ENCODE data around the gene C1QTNF5. TPM values are rescaled to one million over a fixed set of nuclear protein-coding genes. Genes with fewer than 3 reads are reported as not detected.
A peak's percentile ranks its signal among the peaks of the same experiment; 100 is the strongest.

Gene C1QTNF5
- total and polyA plus RNA-seq, 5 donors from 2014 or later = not detected

GRCh38 chr11:119315131-119316015 lies 25.3 kb downstream of the C1QTNF5 start:
- H3K4me3 ChIP-seq (ENCODE audit: low read depth, low read length) = peak overlapping the region; percentile 44
- Mint-ChIP-seq H3K4me3 (peak overlapping the region; percentile 75 to 89 (median 82)), H3K4me1 (peaks cover 0 to 40% (median 8%) of the 10 kb centered on the region in 4 donors), H3K27me3 (peaks cover 23% of the 10 kb centered on the region), H3K9me3 (no peaks in the 10 kb centered on the region), H3K36me3 (no peaks in the 10 kb centered on the region), H3K27ac (peak overlapping the region; percentile 46 to 87 (median 47))
- no peak overlapping the region for H3K27ac ChIP-seq (ENCODE audit: insufficient read depth, low read length, poor library complexity, severe bottlenecking)
- ATAC-seq (ENCODE audit: low read depth in 2 of 2) (peak; percentile 66 to 76), DNase-seq (peak; percentile 45 to 81 (median 57))
- H3K27me3 ChIP-seq (ENCODE audit: control insufficient read depth, insufficient read depth, low read length) = no peaks in the 10 kb centered on the region
- no peaks in the 10 kb centered on the region for H3K9me3 ChIP-seq (ENCODE audit: control insufficient read depth in 2 of 2, low read length in 2 of 2)
- no peaks in the 10 kb centered on the region for H3K36me3 ChIP-seq (ENCODE audit: control insufficient read depth, insufficient read depth, low read length)
- peaks cover 46% of the 10 kb centered on the region for H3K4me1 ChIP-seq (ENCODE audit: control insufficient read depth, insufficient read depth, low read length, poor library complexity, severe bottlenecking)

- Histone ChIP-seq H3K4me1 (ENCODE audit: control insufficient read depth, insufficient read depth, low read length, poor library complexity, severe bottlenecking) (peaks cover 44% of the 10 kb centered on the region), H3K4me3 (ENCODE audit: low read depth, low read length) (no peak overlapping the region), H3K27ac (ENCODE audit: insufficient read depth, low read length, poor library complexity, severe bottlenecking) (no peak overlapping the region), H3K36me3 (ENCODE audit: control insufficient read depth, insufficient read depth, low read length) (no peaks in the 10 kb centered on the region), H3K9me3 (ENCODE audit: control insufficient read depth in 2 of 2, low read length in 2 of 2) (no peaks in the 10 kb centered on the region), H3K27me3 (ENCODE audit: control insufficient read depth, insufficient read depth, low read length) (no peaks in the 10 kb centered on the region)
- Mint-ChIP-seq H3K4me1 (peaks cover 0 to 36% (median 7%) of the 10 kb centered on the region in 4 donors), H3K36me3 (no peaks in the 10 kb centered on the region), H3K4me3 (peak overlapping the region in 3 of 4 donors; percentile 75 to 85 (median 78)), H3K27ac (no peak overlapping the region), H3K27me3 (peaks cover 23% of the 10 kb centered on the region), H3K9me3 (no peaks in the 10 kb centered on the region)
- ATAC-seq (ENCODE audit: low read depth in 2 of 2) (no peak), DNase-seq (no peak)
Observed at GRCh38 chr11:119314726-119315125, 26.0 kb downstream of the C1QTNF5 start.

GRCh38 chr11:119310682-119311052 lies 30.0 kb downstream of the C1QTNF5 start:
- no peak overlapping the region for H3K4me3 ChIP-seq (ENCODE audit: low read depth, low read length)
- H3K9me3 ChIP-seq (ENCODE audit: control insufficient read depth in 2 of 2, low read length in 2 of 2) = no peaks in the 10 kb centered on the region
- no peak overlapping the region for H3K27ac Mint-ChIP-seq
- no peak overlapping the region for H3K27ac ChIP-seq (ENCODE audit: insufficient read depth, low read length, poor library complexity, severe bottlenecking)
- H3K36me3 ChIP-seq (ENCODE audit: control insufficient read depth, insufficient read depth, low read length) = peaks cover 6% of the 10 kb centered on the region
- H3K4me1 Mint-ChIP-seq = peaks cover 2 to 33% (median 12%) of the 10 kb centered on the region in 4 donors
- ATAC-seq (ENCODE audit: low read depth in 2 of 2) = no peak
- H3K4me3 Mint-ChIP-seq = no peak overlapping the region
- H3K27me3 ChIP-seq (ENCODE audit: control insufficient read depth, insufficient read depth, low read length) = no peaks in the 10 kb centered on the region
- peaks cover 3% of the 10 kb centered on the region for H3K36me3 Mint-ChIP-seq
- H3K4me1 ChIP-seq (ENCODE audit: control insufficient read depth, insufficient read depth, low read length, poor library complexity, severe bottlenecking) = peaks cover 26% of the 10 kb centered on the region
- no peaks in the 10 kb centered on the region for H3K9me3 Mint-ChIP-seq
- DNase-seq = no peak
- peaks cover 8% of the 10 kb centered on the region for H3K27me3 Mint-ChIP-seq

GRCh38 chr11:119309953-119310681 lies 30.6 kb downstream of the C1QTNF5 start:
- peaks cover 8% of the 10 kb centered on the region for H3K27me3 Mint-ChIP-seq
- peaks cover 6% of the 10 kb centered on the region for H3K36me3 ChIP-seq (ENCODE audit: control insufficient read depth, insufficient read depth, low read length)
- no peaks in the 10 kb centered on the region for H3K9me3 ChIP-seq (ENCODE audit: control insufficient read depth in 2 of 2, low read length in 2 of 2)
- H3K27ac ChIP-seq (ENCODE audit: insufficient read depth, low read length, poor library complexity, severe bottlenecking) = no peak overlapping the region
- peaks cover 24% of the 10 kb centered on the region for H3K4me1 ChIP-seq (ENCODE audit: control insufficient read depth, insufficient read depth, low read length, poor library complexity, severe bottlenecking)
- H3K4me3 Mint-ChIP-seq = no peak overlapping the region
- H3K4me3 ChIP-seq (ENCODE audit: low read depth, low read length) = no peak overlapping the region
- ATAC-seq (ENCODE audit: low read depth in 2 of 2) (no peak), DNase-seq (no peak)
- no peak overlapping the region for H3K27ac Mint-ChIP-seq
- no peaks in the 10 kb centered on the region for H3K9me3 Mint-ChIP-seq
- H3K36me3 Mint-ChIP-seq = peaks cover 6% of the 10 kb centered on the region
- peaks cover 8 to 33% (median 17%) of the 10 kb centered on the region in 4 donors for H3K4me1 Mint-ChIP-seq
- no peaks in the 10 kb centered on the region for H3K27me3 ChIP-seq (ENCODE audit: control insufficient read depth, insufficient read depth, low read length)

- peaks cover 20% of the 10 kb centered on the region for H3K4me1 ChIP-seq (ENCODE audit: control insufficient read depth, insufficient read depth, low read length, poor library complexity, severe bottlenecking)
- H3K9me3 Mint-ChIP-seq = no peaks in the 10 kb centered on the region
- H3K4me1 Mint-ChIP-seq = peaks cover 8 to 31% (median 19%) of the 10 kb centered on the region in 4 donors
- H3K36me3 ChIP-seq (ENCODE audit: control insufficient read depth, insufficient read depth, low read length) = peaks cover 7% of the 10 kb centered on the region
- H3K27me3 Mint-ChIP-seq = peaks cover 8% of the 10 kb centered on the region
- no peak overlapping the region for H3K4me3 ChIP-seq (ENCODE audit: low read depth, low read length)
- H3K27me3 ChIP-seq (ENCODE audit: control insufficient read depth, insufficient read depth, low read length) = no peaks in the 10 kb centered on the region
- no peaks in the 10 kb centered on the region for H3K9me3 ChIP-seq (ENCODE audit: control insufficient read depth in 2 of 2, low read length in 2 of 2)
- H3K36me3 Mint-ChIP-seq = peaks cover 7% of the 10 kb centered on the region
- H3K4me3 Mint-ChIP-seq = no peak overlapping the region
- H3K27ac Mint-ChIP-seq = no peak overlapping the region
- no peak overlapping the region for H3K27ac ChIP-seq (ENCODE audit: insufficient read depth, low read length, poor library complexity, severe bottlenecking)
- DNase-seq (no peak), ATAC-seq (ENCODE audit: low read depth in 2 of 2) (no peak)
Observed at GRCh38 chr11:119309411-119309810, 31.3 kb downstream of the C1QTNF5 start.

- H3K9me3 ChIP-seq (ENCODE audit: control insufficient read depth in 2 of 2, low read length in 2 of 2) = no peaks in the 10 kb centered on the region
- H3K27ac ChIP-seq (ENCODE audit: insufficient read depth, low read length, poor library complexity, severe bottlenecking) = peak overlapping the region; percentile 45
- peaks cover 19% of the 10 kb centered on the region for H3K4me1 ChIP-seq (ENCODE audit: control insufficient read depth, insufficient read depth, low read length, poor library complexity, severe bottlenecking)
- no peaks in the 10 kb centered on the region for H3K9me3 Mint-ChIP-seq
- no peaks in the 10 kb centered on the region for H3K27me3 ChIP-seq (ENCODE audit: control insufficient read depth, insufficient read depth, low read length)
- peaks cover 16% of the 10 kb centered on the region for H3K36me3 Mint-ChIP-seq
- DNase-seq = no peak
- H3K27ac Mint-ChIP-seq = no peak overlapping the region
- peaks cover 8 to 30% (median 20%) of the 10 kb centered on the region in 4 donors for H3K4me1 Mint-ChIP-seq
- ATAC-seq (ENCODE audit: low read depth in 2 of 2) = no peak
- no peak overlapping the region for H3K4me3 Mint-ChIP-seq
- H3K36me3 ChIP-seq (ENCODE audit: control insufficient read depth, insufficient read depth, low read length) = peaks cover 20% of the 10 kb centered on the region
- H3K4me3 ChIP-seq (ENCODE audit: low read depth, low read length) = no peak overlapping the region
- H3K27me3 Mint-ChIP-seq = no peaks in the 10 kb centered on the region
Observed at GRCh38 chr11:119307974-119308373, 32.7 kb downstream of the C1QTNF5 start.

GRCh38 chr11:119307219-119307618 lies 33.5 kb downstream of the C1QTNF5 start:
- Histone ChIP-seq H3K9me3 (ENCODE audit: control insufficient read depth in 2 of 2, low read length in 2 of 2) (no peaks in the 10 kb centered on the region), H3K4me1 (ENCODE audit: control insufficient read depth, insufficient read depth, low read length, poor library complexity, severe bottlenecking) (peaks cover 19% of the 10 kb centered on the region), H3K27ac (ENCODE audit: insufficient read depth, low read length, poor library complexity, severe bottlenecking) (peak overlapping the region; percentile 45), H3K36me3 (ENCODE audit: control insufficient read depth, insufficient read depth, low read length) (peaks cover 27% of the 10 kb centered on the region), H3K27me3 (ENCODE audit: control insufficient read depth, insufficient read depth, low read length) (no peaks in the 10 kb centered on the region), H3K4me3 (ENCODE audit: low read depth, low read length) (no peak overlapping the region)
- H3K9me3 Mint-ChIP-seq = no peaks in the 10 kb centered on the region
- DNase-seq (no peak), ATAC-seq (ENCODE audit: low read depth in 2 of 2) (no peak)
- peak overlapping the region; percentile 80 to 98 (median 92) for H3K27ac Mint-ChIP-seq
- no peaks in the 10 kb centered on the region for H3K27me3 Mint-ChIP-seq
- H3K4me3 Mint-ChIP-seq = no peak overlapping the region
- peaks cover 8 to 30% (median 20%) of the 10 kb centered on the region in 4 donors for H3K4me1 Mint-ChIP-seq
- H3K36me3 Mint-ChIP-seq = peaks cover 20% of the 10 kb centered on the region
